GM18951 (cell line): ENCODE data around the gene CRB2.
"Not testable (repeated sequence)": the region's sequence is repeated elsewhere in the genome, so short reads cannot be mapped to it uniquely, and the experiment has no call there.

Source experiments
- POLR2A ChIP-seq: IDR thresholded peaks from 4 replicates; pipeline ENCODE4 v1.6.1; 2011; ENCODE audit warnings: mild to moderate bottlenecking; ENCODE audit not compliant: insufficient read length, insufficient read depth; ENCODE audit errors: extremely low read depth
- in situ Hi-C: fragments of 300-500 bp; cut with MboI; formaldehyde crosslinking; loops from one replicate; pipeline ENCODE4 v1.12.0; 2022; ENCODE audit warnings: low sequenced_read_pairs, mixed read lengths, inconsistent platforms; ENCODE audit not compliant: unreplicated experiment

The CRB2 gene

DNA sequence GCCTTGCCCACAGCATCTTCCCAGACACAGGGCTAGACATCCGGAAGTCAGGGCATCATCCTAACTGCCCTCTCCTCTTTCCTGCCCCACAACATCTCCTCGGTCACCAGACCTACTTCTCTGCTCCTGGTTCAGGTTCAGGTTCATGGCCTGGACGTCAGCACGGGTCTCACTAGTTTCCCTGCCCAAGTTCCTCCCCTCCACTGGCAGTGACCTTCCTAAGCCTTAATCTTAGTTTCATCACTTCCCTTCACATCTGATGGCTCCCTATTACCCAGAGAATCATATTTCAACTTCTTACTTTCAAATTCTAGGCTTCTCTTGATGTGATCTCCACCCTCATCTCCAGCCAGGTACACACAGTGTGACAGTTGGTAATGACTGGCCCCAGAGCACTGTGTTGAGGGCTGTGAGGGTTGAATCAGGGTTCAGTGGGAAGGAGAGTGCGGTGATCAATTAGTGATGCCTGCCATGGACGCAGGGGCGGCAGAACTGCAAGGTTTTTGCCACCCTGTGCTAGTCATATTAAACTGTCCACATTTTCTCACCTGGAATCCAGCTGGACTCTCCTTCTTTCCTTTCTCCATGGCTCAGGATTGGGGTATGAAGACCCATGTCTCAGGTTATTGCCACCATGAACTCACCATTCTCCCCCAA is 34.3 kb upstream of the CRB2 start:
- no peak for TF ChIP-seq POLR2A

DNA sequence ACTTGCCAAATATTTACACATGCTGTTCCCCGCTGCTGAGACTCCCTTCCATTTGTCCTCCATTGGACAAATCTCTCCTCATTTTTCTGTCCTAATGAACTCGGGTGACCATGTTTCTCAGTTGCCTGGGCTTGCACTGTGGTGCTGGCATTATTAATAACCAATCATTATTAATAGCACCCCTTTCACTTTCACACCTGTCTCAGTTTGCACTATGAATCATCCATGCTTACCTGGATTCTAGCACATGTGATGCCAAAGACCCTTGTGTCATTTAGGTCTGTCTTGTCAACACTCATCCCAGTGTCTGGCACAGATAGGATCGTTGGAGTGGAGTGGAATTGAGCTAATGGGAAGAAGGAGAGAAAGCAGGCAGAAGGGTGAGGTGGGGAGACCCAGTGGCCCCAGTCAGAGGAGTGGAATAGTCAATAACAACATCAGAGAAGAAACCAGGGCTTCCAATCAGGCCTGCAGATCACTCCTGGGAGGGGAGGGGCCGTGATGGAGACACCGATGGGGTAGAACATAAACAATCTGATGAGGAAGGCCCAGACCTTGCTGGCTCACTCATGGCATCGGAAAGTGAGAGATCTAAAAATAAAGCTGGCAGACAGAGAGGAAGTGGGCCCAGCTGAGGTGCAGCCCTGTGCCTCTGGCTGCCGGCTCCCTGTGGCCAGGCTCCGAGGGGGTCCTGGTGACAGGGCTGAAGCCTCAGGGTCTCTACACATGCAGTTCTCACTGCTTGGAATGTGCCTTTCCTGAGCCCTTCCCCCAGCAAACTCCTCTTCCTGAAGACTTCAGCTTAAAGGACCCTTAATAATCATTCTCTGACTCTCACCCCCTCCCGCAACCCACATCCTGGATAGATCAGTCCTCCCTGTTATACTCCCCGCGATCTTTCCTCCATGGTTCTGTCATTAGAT is 33.5 kb upstream of the CRB2 start:
- peak; percentile 43 for TF ChIP-seq POLR2A
- in situ Hi-C loops = no loop called here

More for the DNA sequence above, 34.3 kb upstream of the CRB2 start:
- in situ Hi-C loops = no loop called here

DNA sequence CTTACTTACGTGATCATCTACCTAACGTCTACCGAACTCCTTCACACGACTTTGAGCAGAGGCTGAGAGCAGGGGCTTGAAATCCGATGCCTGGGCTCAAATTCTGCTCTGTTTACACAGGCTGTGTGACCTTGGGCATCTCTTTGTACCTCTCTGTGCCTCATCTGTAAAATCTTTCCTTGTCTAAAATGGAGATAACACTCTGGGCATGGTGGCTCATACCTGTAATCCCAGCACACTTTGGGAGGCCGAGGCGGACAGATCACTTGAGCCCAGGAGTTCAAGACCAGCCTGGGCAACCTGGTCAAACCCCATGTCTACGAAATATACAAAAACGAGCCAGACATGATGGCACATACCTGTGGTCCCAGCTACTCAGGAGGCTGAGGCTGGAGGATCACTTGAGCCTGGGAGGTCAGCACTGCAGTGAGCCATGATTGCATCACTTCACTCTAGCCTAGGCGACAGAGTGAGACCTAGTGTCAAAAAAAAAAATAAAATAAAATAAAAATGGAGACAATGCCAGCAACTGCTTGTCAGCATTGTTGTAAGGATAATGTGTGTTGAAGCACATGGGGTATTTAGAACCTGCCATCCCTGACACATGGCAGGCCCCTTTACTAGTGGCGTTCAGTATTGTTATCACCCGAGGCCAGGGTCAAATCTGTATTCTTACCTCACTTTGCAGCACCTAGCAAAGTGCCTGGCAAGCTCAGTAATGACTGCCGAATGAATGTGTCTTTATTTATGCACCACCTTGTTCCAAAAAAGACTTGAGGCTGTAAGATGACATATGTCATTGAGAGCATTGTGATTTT is 32.6 kb upstream of the CRB2 start:
- in situ Hi-C loops = no loop called here
- TF ChIP-seq POLR2A = no peak

DNA sequence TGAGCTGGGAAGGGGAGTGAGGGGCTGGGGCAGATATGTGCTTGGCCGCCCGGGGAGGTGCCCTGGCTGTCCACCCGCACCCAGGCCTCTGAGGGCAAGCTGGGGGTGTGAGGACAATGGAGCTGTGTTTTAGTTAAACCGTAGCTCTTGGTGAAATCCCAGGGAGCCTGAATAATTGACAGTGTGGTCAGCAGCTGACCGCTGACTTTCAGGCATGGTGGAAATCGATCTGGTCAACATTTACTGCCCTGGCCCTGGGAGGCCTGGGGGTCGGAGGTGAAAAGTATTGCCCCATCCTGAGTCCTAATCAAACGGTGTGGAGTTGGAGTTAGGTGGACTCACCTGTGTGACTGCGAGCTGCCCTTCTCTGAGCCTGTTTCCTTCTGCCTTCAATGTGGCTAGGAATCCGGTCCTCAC is 31.2 kb upstream of the CRB2 start:
- in situ Hi-C loops = no loop called here
- no peak for TF ChIP-seq POLR2A

DNA sequence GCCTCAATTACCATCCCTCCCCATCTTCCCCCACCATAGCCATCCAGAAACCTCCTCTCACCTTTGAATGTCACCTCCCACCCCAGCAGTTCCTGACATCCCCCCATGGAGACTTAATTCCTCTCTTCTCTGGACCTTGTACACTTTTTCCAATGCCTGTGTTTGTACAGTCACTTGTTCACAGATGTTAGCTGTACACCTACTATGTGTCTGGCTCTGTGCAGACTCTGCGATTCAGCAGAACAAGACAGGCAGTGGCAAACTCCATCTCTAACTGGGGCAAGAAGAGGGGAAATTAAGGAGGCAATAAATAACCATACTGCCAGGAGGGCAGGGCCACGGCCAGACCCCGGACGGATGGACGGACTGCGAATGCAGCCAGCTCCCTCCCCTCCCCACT is 29.8 kb upstream of the CRB2 start:
- no peak for TF ChIP-seq POLR2A
- in situ Hi-C loops = no loop called here

DNA sequence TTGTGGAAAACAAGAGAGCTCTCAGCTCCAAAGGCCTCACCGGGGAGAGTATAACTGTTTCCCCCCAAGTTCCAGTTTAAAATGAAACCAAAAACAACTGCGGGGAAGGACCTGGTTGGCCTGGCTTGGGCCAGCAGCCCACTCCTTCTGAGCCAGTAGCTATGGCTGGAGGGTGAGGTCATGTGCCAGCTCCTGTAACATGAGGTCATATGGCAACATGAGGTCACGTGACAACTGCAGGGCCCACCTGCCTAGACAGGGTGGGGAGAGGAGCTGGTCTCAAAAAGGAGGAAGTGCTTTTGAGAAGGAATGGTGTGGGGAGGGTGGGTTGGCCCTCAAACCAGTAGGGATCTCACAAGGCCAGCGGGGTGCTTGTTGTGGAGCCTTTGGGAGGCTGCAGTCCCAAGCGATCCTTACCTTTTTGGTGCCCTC is 29.3 kb upstream of the CRB2 start:
- in situ Hi-C loops = no loop called here

DNA sequence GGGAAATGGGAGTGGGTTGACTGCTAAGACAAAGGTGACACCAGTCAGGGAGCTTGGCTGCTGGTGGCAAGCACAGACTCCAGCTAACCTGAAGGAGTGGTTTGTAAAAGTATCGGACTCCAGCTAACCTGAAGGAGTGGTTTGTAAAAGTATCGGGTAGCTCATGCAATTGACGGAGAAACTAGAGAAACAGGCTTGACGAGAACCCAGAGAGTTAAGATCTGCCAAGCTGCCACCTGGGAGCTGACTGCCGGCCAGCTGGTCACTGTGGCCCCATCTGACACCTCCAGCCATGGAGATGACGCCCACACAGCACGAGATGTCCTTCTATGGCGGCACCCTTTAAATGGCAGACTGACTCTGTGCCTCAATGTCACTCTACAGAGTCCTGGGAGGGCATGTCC is 28.3 kb upstream of the CRB2 start:
- in situ Hi-C loops = no loop called here
- no peak for TF ChIP-seq POLR2A

More for the DNA sequence above, 29.3 kb upstream of the CRB2 start:
- no peak for TF ChIP-seq POLR2A

DNA sequence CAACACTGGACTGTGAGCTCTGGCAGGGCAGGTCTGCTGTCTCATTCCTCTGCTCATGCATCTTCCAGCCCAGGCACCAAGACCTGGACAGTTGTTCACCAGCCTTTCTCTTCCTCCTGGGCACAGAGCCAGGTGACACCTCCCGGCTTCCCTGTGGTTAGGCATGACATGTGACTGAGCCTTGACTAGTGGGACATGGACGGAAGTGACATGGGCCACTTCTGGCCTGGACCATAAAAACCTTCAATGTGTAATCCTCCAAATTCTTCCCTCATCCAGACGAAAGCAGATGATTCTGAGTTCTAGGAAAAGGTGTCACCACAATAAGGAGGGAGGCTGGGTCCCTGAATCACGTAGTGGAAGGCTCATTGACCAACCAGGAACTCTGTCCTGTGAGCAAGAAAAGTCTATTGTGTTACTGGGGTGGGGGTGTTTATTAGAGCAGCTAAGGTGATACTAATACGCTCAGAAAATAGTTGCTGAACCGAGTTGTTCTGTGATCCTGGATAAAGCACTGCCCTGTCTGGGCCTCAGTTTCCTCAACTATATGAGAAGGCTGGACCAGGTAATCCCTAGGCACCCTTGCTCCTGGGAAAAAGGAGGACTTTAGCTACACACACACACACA is 26.6 kb upstream of the CRB2 start:
- in situ Hi-C loops = no loop called here
- TF ChIP-seq POLR2A = no peak

DNA sequence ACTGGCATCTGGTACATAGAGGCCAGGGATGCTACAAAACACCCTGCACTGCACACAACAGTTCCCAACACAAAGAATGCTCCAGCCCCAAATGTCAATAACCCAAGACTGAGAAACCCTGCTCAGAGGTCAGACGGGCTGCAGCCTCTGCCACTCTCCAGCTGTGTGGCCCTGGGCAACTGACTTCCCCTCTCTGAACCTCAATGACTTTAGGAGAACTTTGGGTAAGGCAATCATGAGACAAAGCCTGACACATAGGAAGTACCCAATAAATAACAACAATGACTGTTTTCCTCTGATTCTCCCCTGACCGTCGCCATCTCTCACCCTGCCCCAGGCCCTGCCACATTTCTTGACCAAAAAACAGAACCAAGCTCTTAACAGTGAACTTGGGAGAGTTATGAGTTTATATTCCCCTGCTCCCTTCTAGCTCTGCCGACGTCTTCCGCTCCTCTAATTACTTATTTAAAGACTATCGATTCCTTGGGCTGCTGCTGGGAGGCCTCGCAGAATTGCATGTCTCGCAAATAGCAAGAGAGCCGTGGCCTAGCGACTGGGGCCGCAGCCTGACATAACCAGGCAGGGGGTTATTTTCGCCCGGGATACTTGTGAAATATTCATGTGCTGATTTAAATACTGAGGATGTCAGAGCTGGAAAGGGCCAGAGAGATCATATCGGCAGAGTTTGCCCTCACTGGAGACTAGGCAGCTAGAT is 24.5 kb upstream of the CRB2 start:
- in situ Hi-C loops = no loop called here
- TF ChIP-seq POLR2A = no peak

DNA sequence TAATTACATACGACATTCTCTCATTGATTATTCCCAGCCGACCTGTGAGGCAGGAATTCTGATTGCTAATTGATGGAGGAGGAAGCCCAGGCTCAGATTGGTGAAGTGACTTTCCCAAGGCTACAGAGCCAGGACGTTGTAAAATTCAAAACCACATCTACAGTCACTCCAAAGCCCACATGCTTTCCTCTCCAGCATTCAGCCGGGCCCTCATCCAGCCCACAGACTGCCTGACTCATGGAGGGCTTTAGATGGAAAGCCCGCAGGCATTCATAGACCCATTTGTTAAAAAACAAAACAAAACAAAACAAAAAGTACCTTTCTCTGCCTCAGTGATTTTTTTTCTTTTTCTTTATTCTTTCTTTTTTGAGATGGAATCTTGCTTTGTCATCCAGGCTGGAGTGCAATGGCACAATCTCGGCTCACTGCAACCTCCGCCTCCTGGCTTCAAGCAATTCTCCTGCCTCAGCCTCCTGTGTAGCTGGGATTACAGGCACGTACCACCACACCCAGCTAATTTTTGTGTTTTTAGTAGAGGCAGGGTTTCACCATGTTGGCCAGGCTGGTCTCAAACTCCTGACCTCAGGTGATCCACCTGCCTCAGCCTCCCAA is 22.8 kb upstream of the CRB2 start:
- in situ Hi-C loops = not testable (repeated sequence)

DNA sequence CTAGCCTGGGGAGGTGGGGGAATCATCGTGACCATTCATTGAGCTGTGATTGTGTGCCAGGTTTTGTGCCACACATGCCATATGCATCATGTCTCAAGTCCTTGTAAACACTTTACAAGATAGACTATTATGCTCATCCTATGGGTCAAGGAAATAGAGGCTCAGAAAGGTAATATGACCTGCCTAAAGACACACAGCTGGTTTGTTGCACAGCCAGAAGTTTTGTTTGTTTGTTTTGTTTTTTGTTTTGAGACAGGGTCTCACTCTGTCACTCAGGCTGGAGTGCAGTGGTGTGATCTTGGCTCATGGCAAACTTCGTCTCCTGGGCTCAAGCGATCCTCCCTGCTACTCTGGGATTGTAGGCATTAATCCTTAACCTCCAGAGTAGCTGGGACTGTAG is 21.4 kb upstream of the CRB2 start:
- in situ Hi-C loops = no loop called here
- TF ChIP-seq POLR2A = no peak
